HAP-1 (cell line): ENCODE data around the gene CROCC.

Source experiments
- DNase-seq, 2 experiments: peaks; one replicate each; pipeline ENCODE4 v3.0.0-alpha.2; 2016 to 2020; ENCODE audit warnings: low spot score in 2 of 2
- H3K27me3 ChIP-seq: fragments of 250-450 bp; sonication (Bioruptor Pico); 2 replicates; pipeline ENCODE4 v1.5.1; 2020; ENCODE audit warnings: low read depth, mild to moderate bottlenecking, moderate library complexity
- H3K36me3 ChIP-seq: fragments of 250-450 bp; sonication (Bioruptor Pico); replicated peaks from 2 replicates; pipeline ENCODE4 v1.5.1; 2020; ENCODE audit warnings: mild to moderate bottlenecking
- H3K4me1 ChIP-seq: fragments of 250-450 bp; sonication (Bioruptor Pico); 2 replicates; pipeline ENCODE4 v1.5.1; 2020; ENCODE audit warnings: mild to moderate bottlenecking
- H3K4me3 ChIP-seq: fragments of 250-450 bp; sonication (Bioruptor Pico); 2 replicates; pipeline ENCODE4 v1.5.1; 2020; ENCODE audit warnings: mild to moderate bottlenecking, moderate library complexity
- H3K9me3 ChIP-seq: fragments of 250-450 bp; sonication (Bioruptor Pico); 2 replicates; pipeline ENCODE4 v1.5.1; 2020; ENCODE audit warnings: mild to moderate bottlenecking, moderate library complexity
- in situ Hi-C: fragments of 300-500 bp; cut with MboI; formaldehyde crosslinking; loops from 3 replicates; pipeline ENCODE4 v1.14.3; 2020; ENCODE audit warnings: low sequenced_read_pairs, inconsistent platforms, mixed read lengths

Gene CROCC

DNA sequence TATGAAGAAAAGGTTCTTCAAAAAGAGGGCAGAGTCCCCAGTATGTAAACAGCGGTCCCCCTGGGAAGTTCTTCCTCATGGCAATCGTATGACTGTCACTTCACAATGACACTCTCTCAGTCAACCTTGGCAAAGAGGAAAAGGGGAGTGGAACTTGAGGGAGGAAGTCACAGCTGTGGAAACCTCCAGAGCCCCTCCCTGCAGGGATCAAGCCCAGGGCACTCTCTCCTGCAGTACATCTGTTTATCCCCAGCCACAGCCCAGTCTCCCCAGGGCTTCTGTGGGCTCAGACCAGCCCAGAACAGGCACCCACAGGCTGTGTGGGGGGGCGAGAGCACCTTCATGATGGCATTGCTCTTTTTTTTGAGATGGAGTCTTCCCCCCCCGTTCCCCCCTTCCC is 88.0 kb downstream of the CROCC start:
- H3K9me3 ChIP-seq, result no peaks in the 10 kb centered on the region
- no peaks in the 10 kb centered on the region for H3K27me3 ChIP-seq
- H3K4me3 ChIP-seq, result no peak overlapping the region
- no peak for DNase-seq
- H3K4me1 ChIP-seq, result peaks cover 34% of the 10 kb centered on the region
- no peaks in the 10 kb centered on the region; the same call in 1 of the 2 replicates for H3K36me3 ChIP-seq
- in situ Hi-C loops, result no loop called here

- in situ Hi-C loops, result no loop called here
These were observed 89.3 kb downstream of the CROCC start for GRCh38 chr1:17011092-17011438.

GRCh38 chr1:17011439-17012307 is 89.9 kb downstream of the CROCC start, which contains the start of gene ATP13A2:
TSS of gene ATP13A2 (minus strand) at chr1:17011928. CDS start at chr1:17011738, 190 bp downstream.
- Histone ChIP-seq H3K4me3 (peak within 1 kb of the TSS; percentile 74), H3K9me3 (no peaks in the 10 kb centered on the region), H3K36me3 (no peaks in the 10 kb centered on the region), H3K27me3 (no peaks in the 10 kb centered on the region), H3K4me1 (peaks cover 49% of the 10 kb centered on the region)
- in situ Hi-C loops, result no loop called here
- peak; percentile 82 to 91 for DNase-seq

More at GRCh38 chr1:17011092-17011438, 89.3 kb downstream of the CROCC start:
- peaks cover 43% of the 10 kb centered on the region for H3K4me1 ChIP-seq
- no peaks in the 10 kb centered on the region for H3K36me3 ChIP-seq
- no peaks in the 10 kb centered on the region for H3K27me3 ChIP-seq
- H3K4me3 ChIP-seq, result peak overlapping the region; percentile 74
- H3K9me3 ChIP-seq, result no peaks in the 10 kb centered on the region
- no peak for DNase-seq

DNA sequence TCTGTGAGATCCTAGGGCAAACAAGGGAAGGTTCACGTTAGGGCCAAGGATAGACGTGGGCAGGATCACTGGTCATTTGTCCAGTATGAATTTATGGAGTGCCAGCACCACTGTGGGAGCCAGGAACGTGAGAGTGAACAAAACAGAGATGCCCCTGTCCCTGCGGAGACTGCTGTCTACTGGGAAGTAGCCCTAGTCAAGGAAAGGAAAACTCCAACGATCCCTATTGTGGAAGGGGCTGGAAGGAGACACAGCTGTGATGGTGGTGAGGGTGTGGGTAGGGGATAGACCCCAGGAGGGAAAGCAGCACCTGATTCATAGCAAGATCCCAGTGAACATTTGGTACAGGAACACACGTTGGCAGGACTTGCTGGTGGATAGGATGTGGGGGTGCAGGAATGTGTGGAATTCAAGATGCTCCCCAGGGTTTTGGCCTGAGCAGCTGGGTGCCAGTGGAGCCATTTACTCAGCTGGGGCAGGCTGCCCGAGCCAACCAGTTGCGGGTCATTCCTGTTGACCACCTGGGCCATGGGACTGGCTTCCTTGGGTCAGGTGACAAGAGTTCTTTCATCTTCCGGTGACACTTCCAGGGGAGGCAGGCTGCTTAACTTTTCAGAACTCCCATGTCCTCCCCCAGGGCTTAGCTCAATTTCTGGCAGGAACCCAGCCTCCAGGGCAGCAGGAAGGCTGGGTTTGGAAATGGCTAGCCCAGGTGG is 91.2 kb downstream of the CROCC start:
- no peak overlapping the region for H3K4me3 ChIP-seq
- no peak for DNase-seq
- H3K4me1 ChIP-seq, result peaks cover 49% of the 10 kb centered on the region
- in situ Hi-C loops, result no loop called here
- peaks cover 1% of the 10 kb centered on the region for H3K36me3 ChIP-seq
- H3K9me3 ChIP-seq, result no peaks in the 10 kb centered on the region
- H3K27me3 ChIP-seq, result no peaks in the 10 kb centered on the region

DNA sequence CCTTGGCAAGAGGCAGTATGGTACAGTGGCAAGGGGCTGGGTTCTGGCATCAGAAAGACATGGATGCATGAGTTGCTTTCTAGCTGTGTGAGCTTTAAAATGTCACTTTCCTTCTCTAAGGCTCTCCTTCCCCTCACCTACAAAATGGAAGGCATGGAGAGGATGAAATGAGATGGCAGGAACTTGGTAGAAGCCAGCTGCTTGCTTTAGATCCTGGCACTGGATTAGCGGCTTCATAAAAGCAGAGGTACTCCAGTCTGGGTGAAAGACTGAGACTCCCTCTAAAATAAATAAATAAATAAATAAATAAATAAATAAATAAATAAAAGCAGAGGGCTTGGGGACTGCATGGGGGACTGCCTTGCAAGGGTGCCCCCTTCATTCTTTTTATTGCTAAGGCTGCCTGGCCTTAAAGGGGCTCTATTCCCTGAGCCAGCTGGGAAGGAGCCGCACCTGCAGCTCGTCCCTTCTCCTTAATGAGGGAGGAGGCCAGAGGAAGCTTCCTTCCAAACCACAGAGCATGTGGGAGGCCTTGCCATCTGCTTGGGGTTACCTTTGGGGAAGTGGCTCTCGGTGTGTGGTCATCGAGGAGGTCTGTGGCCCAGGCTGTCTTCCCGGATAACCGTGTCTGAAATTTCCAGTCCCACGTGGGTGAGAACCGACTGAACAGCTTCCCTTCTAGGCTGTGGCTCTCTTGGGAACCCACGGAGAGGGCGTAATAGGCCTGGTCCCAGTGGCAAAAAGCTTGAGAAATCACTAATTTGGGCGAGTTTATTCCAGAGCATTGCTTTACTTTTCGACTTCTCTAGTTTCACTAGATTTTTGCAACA is 92.0 kb downstream of the CROCC start:
- Histone ChIP-seq H3K27me3 (no peaks in the 10 kb centered on the region), H3K4me1 (peaks cover 49% of the 10 kb centered on the region), H3K9me3 (no peaks in the 10 kb centered on the region), H3K4me3 (no peak overlapping the region), H3K36me3 (peaks cover 7% of the 10 kb centered on the region)
- in situ Hi-C loops, result no loop called here
- no peak for DNase-seq

- Histone ChIP-seq H3K4me3 (no peak overlapping the region), H3K36me3 (peaks cover 19% of the 10 kb centered on the region), H3K27me3 (no peaks in the 10 kb centered on the region), H3K9me3 (no peaks in the 10 kb centered on the region), H3K4me1 (peaks cover 49% of the 10 kb centered on the region)
- DNase-seq, result peak; percentile 84 to 96
- in situ Hi-C loops, result no loop called here
These were observed 93.2 kb downstream of the CROCC start for GRCh38 chr1:17014671-17015567.

GRCh38 chr1:17016317-17016661 is 94.6 kb downstream of the CROCC start:
- peaks cover 33% of the 10 kb centered on the region for H3K36me3 ChIP-seq
- no peaks in the 10 kb centered on the region for H3K27me3 ChIP-seq
- in situ Hi-C loops, result no loop called here
- no peak overlapping the region for H3K4me3 ChIP-seq
- peaks cover 40% of the 10 kb centered on the region for H3K4me1 ChIP-seq
- H3K9me3 ChIP-seq, result no peaks in the 10 kb centered on the region
- no peak for DNase-seq

- H3K36me3 ChIP-seq, result peaks cover 44% of the 10 kb centered on the region
- in situ Hi-C loops, result no loop called here
These were observed 95.7 kb downstream of the CROCC start for GRCh38 chr1:17017435-17017834.

GRCh38 chr1:17018849-17019248 is 97.1 kb downstream of the CROCC start:
- in situ Hi-C loops, result no loop called here
- Histone ChIP-seq H3K27me3 (no peaks in the 10 kb centered on the region), H3K36me3 (peaks cover 58% of the 10 kb centered on the region), H3K9me3 (no peaks in the 10 kb centered on the region), H3K4me3 (no peak overlapping the region), H3K4me1 (peaks cover 21% of the 10 kb centered on the region)
- no peak for DNase-seq

More at GRCh38 chr1:17017435-17017834, 95.7 kb downstream of the CROCC start:
- no peak overlapping the region for H3K4me3 ChIP-seq
- no peak for DNase-seq
- H3K4me1 ChIP-seq, result peaks cover 34% of the 10 kb centered on the region
- H3K27me3 ChIP-seq, result no peaks in the 10 kb centered on the region
- H3K9me3 ChIP-seq, result no peaks in the 10 kb centered on the region

GRCh38 chr1:17020502-17020901 is 98.8 kb downstream of the CROCC start:
- in situ Hi-C loops, result no loop called here
- H3K36me3 ChIP-seq, result peaks cover 71% of the 10 kb centered on the region

GRCh38 chr1:17021896-17022295 is 100.2 kb downstream of the CROCC start:
- peaks cover 85% of the 10 kb centered on the region for H3K36me3 ChIP-seq
- DNase-seq, result no peak
- no peak overlapping the region for H3K4me3 ChIP-seq
- in situ Hi-C loops, result no loop called here
- no peaks in the 10 kb centered on the region for H3K4me1 ChIP-seq
- no peaks in the 10 kb centered on the region for H3K9me3 ChIP-seq
- no peaks in the 10 kb centered on the region for H3K27me3 ChIP-seq

More at GRCh38 chr1:17020502-17020901, 98.8 kb downstream of the CROCC start:
- Histone ChIP-seq H3K9me3 (no peaks in the 10 kb centered on the region), H3K4me3 (no peak overlapping the region), H3K4me1 (peaks cover 10% of the 10 kb centered on the region), H3K27me3 (no peaks in the 10 kb centered on the region)
- no peak for DNase-seq
